Testis (tissue), 3 donors: Measurements from ENCODE around the gene TFCP2L1. TPM values are rescaled to one million over a fixed set of nuclear protein-coding genes. Genes with fewer than 3 reads are reported as not detected.

Experiments
- DNase-seq: peaks from one replicate; pipeline ENCODE4 v3.0.0-alpha.2; 2019
- H3K27ac ChIP-seq, 2 donors: fragments of 200-600 bp; sonication (generic); one replicate each; pipeline ENCODE4 v1.5.1; 2019
- H3K27me3 ChIP-seq: fragments of 200-600 bp; sonication (generic); one replicate; pipeline ENCODE4 v1.5.1; 2019
- H3K36me3 ChIP-seq: fragments of 200-600 bp; sonication (generic); one replicate; pipeline ENCODE4 v1.5.1; 2017; ENCODE audit warnings: low read depth; ENCODE audit errors: missing control alignments
- H3K4me1 ChIP-seq: fragments of 200-600 bp; sonication (generic); one replicate; pipeline ENCODE4 v1.5.1; 2019
- H3K4me3 ChIP-seq, 2 donors: fragments of 200-600 bp; sonication (generic); one replicate each; pipeline ENCODE4 v1.5.1; 2017 to 2019
- H3K9me3 ChIP-seq: fragments of 200-600 bp; sonication (generic); one replicate; pipeline ENCODE4 v1.5.1; 2017
- CTCF ChIP-seq, 3 experiments: fragments of 450-650 bp in 2 of 3; fragments of 200-600 bp in 1 of 3; sonication (generic) in 1 of 3; IDR thresholded peaks; one replicate each; pipeline ENCODE4 v1.5.1; 2016 to 2019; ENCODE audit warnings: antibody characterized with exemption in 3 of 3, mild to moderate bottlenecking in 2 of 3, moderate library complexity in 1 of 3
- POLR2A ChIP-seq: fragments of 450-650 bp; IDR thresholded peaks from one replicate; pipeline ENCODE4 v1.6.1; 2017; ENCODE audit warnings: antibody characterized with exemption, mild to moderate bottlenecking, moderate library complexity
- WGBS, 2 donors: methylation state at CpG; one replicate each; pipeline ENCODE4 v1.1.5; 2018; 5-methylcytosine and 5-hydroxymethylcytosine counted together
- intact Hi-C: fragments of 100-400 bp; cut with DNase I; formaldehyde crosslinking; loops from one replicate; pipeline ENCODE4 v1.15.1; 2023; ENCODE audit warnings: low total_unique reads
- polyA plus RNA-seq: library from polyadenylated mRNA; stranded (reverse); fragments of 350-450 nt; fragmentation: Illumina TruSeq; extraction: RNeasy Lipid Tissue Mini Kit (QIAGEN cat#74804); gene quantifications from one replicate; pipeline ENCODE4 v1.2.3, GENCODE V29; 2014; ENCODE audit warnings: low read depth, low replicate concordance; ENCODE audit not compliant: insufficient read depth
- total RNA-seq, 2 donors: library from RNA; depleted of rRNA; stranded (reverse); fragments of >200 nt; gene quantifications; one replicate each; pipeline ENCODE4 v1.2.3, GENCODE V29; 2016

The TFCP2L1 gene
- total and polyA plus RNA-seq, 3 donors from 2014 or later = 2.5 to 5.1 (median 3.1) TPM

GRCh38 chr2:121173112-121173511 lies 111.9 kb downstream of the TFCP2L1 start:
- Histone ChIP-seq H3K9me3 (no peaks in the 10 kb centered on the region), H3K4me3 (no peak overlapping the region), H3K27me3 (no peaks in the 10 kb centered on the region), H3K27ac (no peak overlapping the region), H3K4me1 (no peaks in the 10 kb centered on the region), H3K36me3 (no peaks in the 10 kb centered on the region)
- DNase-seq = no peak
- TF ChIP-seq POLR2A = no peak
- TF ChIP-seq CTCF (IDR thresholded peaks at IDR 0.05) = no peak
- WGBS, 2 donors = 77 to 81% methylated on average over 2 to 4 of the region's 4 CpGs
- intact Hi-C loops = no loop called here

- H3K27ac ChIP-seq = no peak overlapping the region
- H3K9me3 ChIP-seq = no peaks in the 10 kb centered on the region
- H3K4me3 ChIP-seq = no peak overlapping the region
- no peaks in the 10 kb centered on the region for H3K27me3 ChIP-seq
- TF ChIP-seq CTCF (IDR thresholded peaks at IDR 0.05) (no peak), POLR2A (no peak)
- no peak for DNase-seq
- intact Hi-C loops = no loop called here
- 86 to 91% methylated on average over 1 of the region's 1 CpG for WGBS, 2 donors
- H3K36me3 ChIP-seq = no peaks in the 10 kb centered on the region
- no peaks in the 10 kb centered on the region for H3K4me1 ChIP-seq
These were observed 112.5 kb downstream of the TFCP2L1 start for GRCh38 chr2:121172456-121172855.

GRCh38 chr2:121171625-121172119 lies 113.3 kb downstream of the TFCP2L1 start:
- Histone ChIP-seq H3K27ac (no peak overlapping the region), H3K4me3 (no peak overlapping the region), H3K9me3 (no peaks in the 10 kb centered on the region), H3K27me3 (no peaks in the 10 kb centered on the region), H3K4me1 (no peaks in the 10 kb centered on the region), H3K36me3 (no peaks in the 10 kb centered on the region)
- whole genome bisulfite sequencing, 2 donors = 74 to 91% methylated on average over 7 of the region's 7 CpGs
- intact Hi-C loops = no loop called here
- no peak for TF ChIP-seq POLR2A
- TF ChIP-seq CTCF (IDR thresholded peaks at IDR 0.05) = no peak
- no peak for DNase-seq

GRCh38 chr2:121170577-121170976 lies 114.4 kb downstream of the TFCP2L1 start:
- WGBS, 2 donors = 84 to 97% methylated on average over 1 of the region's 1 CpG
- Histone ChIP-seq H3K36me3 (no peaks in the 10 kb centered on the region), H3K4me3 (no peak overlapping the region), H3K27ac (no peak overlapping the region), H3K27me3 (no peaks in the 10 kb centered on the region), H3K9me3 (no peaks in the 10 kb centered on the region), H3K4me1 (no peaks in the 10 kb centered on the region)
- TF ChIP-seq CTCF (IDR thresholded peaks at IDR 0.05) (no peak), POLR2A (no peak)
- intact Hi-C loops = no loop called here
- no peak for DNase-seq

DNA sequence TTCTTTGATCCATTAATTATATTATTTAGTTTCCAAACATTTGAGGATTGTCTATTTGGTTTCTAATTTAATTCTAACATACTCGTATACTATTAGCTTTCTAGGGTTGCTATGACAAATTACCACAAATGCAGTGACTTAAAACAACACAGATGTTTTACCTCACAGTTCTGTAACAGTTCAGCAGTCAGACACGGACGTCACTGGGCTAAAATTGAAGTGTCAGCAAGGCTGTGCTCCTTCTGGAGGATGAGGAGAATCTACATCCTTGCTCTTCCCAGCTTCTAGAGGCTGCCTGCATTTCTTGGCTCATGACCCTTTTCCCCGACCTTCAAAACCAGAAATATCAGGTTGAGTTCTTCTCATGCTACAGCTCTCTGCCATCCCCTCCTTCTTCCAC lies 117.6 kb downstream of the TFCP2L1 start:
- DNase-seq = no peak
- TF ChIP-seq POLR2A (no peak), CTCF (IDR thresholded peaks at IDR 0.05) (no peak)
- 21 to 33% methylated on average over 4 of the region's 4 CpGs for WGBS, 2 donors
- Histone ChIP-seq H3K36me3 (no peaks in the 10 kb centered on the region), H3K9me3 (no peaks in the 10 kb centered on the region), H3K27me3 (no peaks in the 10 kb centered on the region), H3K4me1 (no peaks in the 10 kb centered on the region), H3K27ac (no peak overlapping the region), H3K4me3 (no peak overlapping the region)
- intact Hi-C loops = no loop called here
